Measurements from ENCODE around the gene NT5C1B. TPM values are rescaled to one million over a fixed set of nuclear protein-coding genes. Genes with fewer than 3 reads are reported as not detected.

The NT5C1B gene
- total RNA-seq, 6 donors from 2014 or later = not detected

- peaks cover 0 to 6% (median 3%) of the 10 kb centered on the region in 4 donors for H3K9me3 ChIP-seq
- ATAC-seq (ENCODE audit: low FRiP score in 2 of 2) (no peak), DNase-seq (no peak)
- no peak overlapping the region for H3K27ac ChIP-seq
- 94 to 98% methylated on average over 3 of the region's 3 CpGs for WGBS, 2 donors
- no peaks in the 10 kb centered on the region for H3K27me3 ChIP-seq
- H3K4me3 ChIP-seq = no peak overlapping the region
- no peaks in the 10 kb centered on the region for H3K36me3 ChIP-seq
- H3K4me1 ChIP-seq = no peaks in the 10 kb centered on the region
- TF ChIP-seq EP300 (IDR thresholded peaks at IDR 0.05) (no peak), POLR2AphosphoS5 (IDR thresholded peaks at IDR 0.05) (no peak), POLR2A (IDR thresholded peaks at IDR 0.05) (no peak), CTCF (IDR thresholded peaks at IDR 0.05) (no peak)
These were observed 8.8 kb downstream of the NT5C1B start for GRCh38 chr2:18580606-18581005.

- ATAC-seq (ENCODE audit: low FRiP score in 2 of 2) (no peak), DNase-seq (no peak)
- H3K27ac ChIP-seq = no peak overlapping the region
- H3K36me3 ChIP-seq = no peaks in the 10 kb centered on the region
- peaks cover 0 to 6% (median 0%) of the 10 kb centered on the region in 4 donors for H3K9me3 ChIP-seq
- H3K4me1 ChIP-seq = no peaks in the 10 kb centered on the region
- TF ChIP-seq CTCF (IDR thresholded peaks at IDR 0.05) (no peak), POLR2AphosphoS5 (IDR thresholded peaks at IDR 0.05) (no peak), EP300 (IDR thresholded peaks at IDR 0.05) (no peak), POLR2A (IDR thresholded peaks at IDR 0.05) (no peak)
- H3K4me3 ChIP-seq = no peak overlapping the region
- no peaks in the 10 kb centered on the region for H3K27me3 ChIP-seq
These were observed 11.3 kb downstream of the NT5C1B start for GRCh38 chr2:18578033-18578432.

GRCh38 chr2:18566145-18566769, 23.1 kb downstream of the NT5C1B start:
- TF ChIP-seq EP300 (IDR thresholded peaks at IDR 0.05) (no peak), CTCF (IDR thresholded peaks at IDR 0.05) (no peak), POLR2AphosphoS5 (IDR thresholded peaks at IDR 0.05) (no peak), POLR2A (IDR thresholded peaks at IDR 0.05) (no peak)
- Histone ChIP-seq H3K4me3 (no peak overlapping the region), H3K4me1 (peaks cover 0 to 3% (median 0%) of the 10 kb centered on the region in 4 donors), H3K9me3 (peaks cover 0 to 3% (median 0%) of the 10 kb centered on the region in 4 donors), H3K36me3 (peaks cover 0 to 3% (median 0%) of the 10 kb centered on the region in 4 donors), H3K27me3 (no peaks in the 10 kb centered on the region), H3K27ac (no peak overlapping the region)
- no peak for ATAC-seq (ENCODE audit: low FRiP score in 2 of 2)
- no peak for DNase-seq
- 73 to 77% methylated on average over 1 of the region's 1 CpG for WGBS, 2 donors

- peaks cover 19 to 29% (median 25%) of the 10 kb centered on the region in 4 donors for H3K4me1 ChIP-seq
- H3K27me3 ChIP-seq = no peaks in the 10 kb centered on the region
- DNase-seq (no peak), ATAC-seq (ENCODE audit: low FRiP score in 2 of 2) (no peak)
- TF ChIP-seq POLR2A (IDR thresholded peaks at IDR 0.05) = no peak
- no peak for TF ChIP-seq CTCF (IDR thresholded peaks at IDR 0.05)
- H3K36me3 ChIP-seq = peaks cover 0 to 3% (median 0%) of the 10 kb centered on the region in 4 donors
- H3K9me3 ChIP-seq = peaks cover 0 to 3% (median 0%) of the 10 kb centered on the region in 4 donors
- peak overlapping the region; percentile 96 to 99 (median 98) for H3K27ac ChIP-seq
- peak overlapping the region; percentile 60 to 88 (median 81) for H3K4me3 ChIP-seq
- 0 to 7% methylated on average over 3 of the region's 3 CpGs for WGBS, 2 donors
These were observed 28.6 kb downstream of the NT5C1B start for GRCh38 chr2:18560797-18561085.

Measured in upper lobe of left lung (tissue), 6 donors.